Measurements from ENCODE around the gene BTBD1. TPM values are rescaled to one million over a fixed set of nuclear protein-coding genes. Genes with fewer than 3 reads are reported as not detected.
A peak's percentile ranks its signal among the peaks of the same experiment; 100 is the strongest.
"Not testable (repeated sequence)": the region's sequence is repeated elsewhere in the genome, so short reads cannot be mapped to it uniquely, and the experiment has no call there.

BTBD1 gene
- total RNA-seq, 1 donor from 2014 or later: 150 TPM

GRCh38 chr15:83057002-83057401 is 10.1 kb downstream of the BTBD1 start:
- no peak for DNase-seq

- DNase-seq: no peak
Measured at GRCh38 chr15:83053151-83053550, 13.9 kb downstream of the BTBD1 start.

DNA sequence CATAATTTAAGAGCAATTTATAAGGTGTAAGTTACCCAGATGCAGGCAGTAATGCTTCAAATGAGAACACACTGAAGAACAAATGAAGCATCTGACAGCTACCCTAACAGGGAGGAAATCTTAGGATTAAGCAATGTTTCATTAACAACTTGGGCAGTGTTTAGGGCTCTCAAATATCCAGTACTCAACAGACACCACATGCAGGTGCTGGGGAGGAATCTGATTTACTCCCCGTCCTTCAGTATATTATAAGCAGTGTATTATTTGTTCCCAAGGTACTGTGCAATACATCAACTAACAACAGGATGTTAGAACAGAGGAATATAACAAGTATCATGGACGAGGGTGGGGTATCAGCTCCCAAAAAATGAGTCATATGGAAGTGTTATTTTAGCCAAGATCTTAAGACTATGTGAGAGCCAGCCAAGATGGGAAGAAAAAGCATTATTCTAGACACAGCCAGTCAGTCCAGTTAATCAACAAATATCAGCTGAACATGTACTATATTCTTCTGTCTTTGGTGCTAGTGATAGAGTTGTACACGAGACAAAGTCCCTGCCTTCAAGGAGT is 20.4 kb downstream of the BTBD1 start:
- DNase-seq: no peak

DNA sequence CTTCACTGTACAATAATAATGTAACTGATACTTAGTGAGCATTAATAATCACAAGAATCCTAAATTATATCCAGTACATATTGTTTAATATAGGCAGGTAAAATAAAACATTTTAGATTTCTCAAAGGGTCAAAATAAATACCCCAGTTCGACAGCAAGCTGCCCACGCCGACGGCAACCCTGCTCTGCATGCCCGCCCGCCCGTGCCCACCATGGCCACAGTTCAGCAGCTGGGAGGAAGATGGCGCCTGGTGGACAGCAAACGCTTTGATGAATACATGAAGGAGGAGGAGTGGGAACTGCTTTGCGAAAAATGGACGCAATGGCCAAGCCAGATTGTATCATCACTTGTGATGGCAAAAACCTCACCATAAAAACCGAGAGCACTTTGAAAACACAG is 22.9 kb downstream of the BTBD1 start:
- DNase-seq: no peak

DNA sequence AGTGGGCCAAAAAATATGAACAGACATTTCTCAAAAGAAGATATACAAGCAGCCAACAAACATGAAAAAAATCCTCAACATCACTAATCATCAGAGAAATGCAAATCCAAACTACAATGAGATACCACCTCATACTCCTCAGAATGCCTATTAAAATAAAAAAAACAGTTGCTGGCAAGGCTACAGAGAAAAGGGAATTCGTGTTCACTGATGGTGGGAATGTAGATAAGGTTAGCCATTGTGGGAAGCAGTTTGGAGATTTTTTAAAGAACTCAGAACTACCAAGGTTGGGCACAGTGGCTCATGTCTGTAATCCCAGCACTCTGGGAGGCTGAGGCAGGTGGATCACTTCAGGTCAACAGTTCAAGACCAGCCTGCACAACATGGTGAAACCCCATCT is 27.8 kb downstream of the BTBD1 start:
- DNase-seq: no peak

DNA sequence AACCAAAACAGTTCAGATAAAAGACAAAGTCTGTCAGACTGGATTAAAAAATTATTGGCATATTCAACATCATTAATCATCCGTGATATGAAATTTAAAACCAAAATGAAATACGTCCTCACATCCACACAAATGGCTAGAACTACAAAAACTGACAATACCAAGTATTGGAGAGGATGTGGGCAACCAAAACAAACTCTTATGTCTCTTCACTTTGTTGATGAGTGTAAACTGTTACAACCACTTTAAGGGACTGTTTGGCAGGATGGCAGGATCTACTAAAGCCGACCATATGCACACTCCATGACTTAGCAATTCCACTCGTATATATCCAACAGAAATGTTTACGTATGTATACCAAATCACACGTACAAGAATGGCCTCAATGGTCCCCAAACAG is 30.8 kb downstream of the BTBD1 start:
- no peak for DNase-seq

DNA sequence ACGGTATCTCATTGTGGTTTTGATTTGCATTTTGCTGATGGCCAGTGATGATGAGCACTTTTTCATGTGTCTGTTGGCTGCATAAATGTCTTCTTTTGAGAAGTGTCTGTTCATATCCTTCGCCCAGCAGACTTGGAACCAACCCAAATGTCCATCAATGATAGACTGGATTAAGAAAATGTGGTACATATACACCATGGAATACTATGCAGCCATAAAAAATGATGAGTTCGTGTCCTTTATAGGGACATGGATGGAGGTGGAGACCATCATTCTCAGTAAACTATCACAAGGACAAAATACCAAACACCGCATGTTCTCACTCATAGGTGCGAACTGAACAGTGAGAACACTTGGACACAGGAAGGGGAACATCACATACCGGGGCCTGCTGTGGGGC is 35.8 kb downstream of the BTBD1 start:
- DNase-seq: not testable (repeated sequence)

GRCh38 chr15:83030021-83030420 is 37.0 kb downstream of the BTBD1 start:
- DNase-seq: no peak

GRCh38 chr15:83018436-83018835 is 48.6 kb downstream of the BTBD1 start:
- DNase-seq: no peak

DNA sequence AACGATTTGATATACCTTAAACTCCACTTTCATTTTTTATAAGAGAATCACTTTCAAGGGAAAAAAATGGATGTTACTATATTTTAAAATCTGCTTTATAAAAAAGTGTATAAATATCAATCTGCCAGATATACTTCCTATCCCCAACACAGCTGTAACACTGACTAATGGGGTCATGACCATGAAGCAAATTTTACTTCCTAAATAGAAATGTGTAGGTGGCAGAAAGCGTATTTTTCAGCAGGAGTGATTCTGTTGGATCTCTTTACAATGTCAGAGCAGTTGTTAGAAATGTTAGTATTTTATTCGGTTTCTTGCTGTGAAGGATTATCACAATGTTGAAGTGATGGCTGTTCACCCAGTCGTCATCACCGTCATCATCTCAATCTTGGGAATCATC is 50.1 kb downstream of the BTBD1 start:
- no peak for DNase-seq

GRCh38 chr15:83015361-83015760 is 51.7 kb downstream of the BTBD1 start:
- no peak for DNase-seq

DNA sequence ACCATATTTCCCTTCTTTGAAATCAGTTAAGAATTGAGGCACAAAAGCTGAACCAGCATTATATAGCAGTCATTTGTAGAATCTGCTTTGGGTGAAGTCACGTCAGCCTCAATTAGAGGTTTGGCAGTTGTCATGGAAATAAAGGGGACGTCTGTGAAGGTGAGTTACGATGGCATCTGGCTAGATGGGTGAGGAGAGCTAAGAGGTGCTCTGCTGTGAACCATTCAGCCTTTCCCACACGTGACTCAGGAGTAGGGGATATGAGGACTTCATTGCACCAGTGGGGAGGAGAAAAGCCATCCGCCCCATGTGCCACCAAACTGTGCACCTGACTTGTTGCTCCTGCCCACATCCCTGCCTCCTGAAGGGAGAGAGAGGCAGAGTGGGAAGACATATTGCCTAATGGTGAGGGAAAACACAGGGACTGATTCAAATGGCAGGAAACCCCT is 52.8 kb downstream of the BTBD1 start:
- DNase-seq: no peak

GRCh38 chr15:83012636-83013035 is 54.4 kb downstream of the BTBD1 start:
- DNase-seq: no peak

DNA sequence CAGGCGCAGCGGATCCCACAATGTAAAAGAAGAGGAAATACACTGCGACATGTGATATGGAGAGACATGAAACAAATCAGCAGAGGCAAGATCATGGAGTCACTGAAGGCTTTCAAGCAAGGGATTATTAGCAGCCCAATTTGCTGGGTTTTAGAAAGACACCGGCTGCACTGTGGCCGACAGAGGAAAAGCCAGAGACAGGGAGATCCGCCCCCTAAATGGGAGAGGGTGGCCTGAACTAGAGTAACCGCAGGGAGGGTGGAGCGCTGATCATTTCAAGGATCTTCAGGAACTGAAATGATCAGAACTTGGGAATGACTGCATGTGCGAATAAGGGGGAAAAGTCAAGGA is 55.0 kb downstream of the BTBD1 start:
- no peak for DNase-seq

DNA sequence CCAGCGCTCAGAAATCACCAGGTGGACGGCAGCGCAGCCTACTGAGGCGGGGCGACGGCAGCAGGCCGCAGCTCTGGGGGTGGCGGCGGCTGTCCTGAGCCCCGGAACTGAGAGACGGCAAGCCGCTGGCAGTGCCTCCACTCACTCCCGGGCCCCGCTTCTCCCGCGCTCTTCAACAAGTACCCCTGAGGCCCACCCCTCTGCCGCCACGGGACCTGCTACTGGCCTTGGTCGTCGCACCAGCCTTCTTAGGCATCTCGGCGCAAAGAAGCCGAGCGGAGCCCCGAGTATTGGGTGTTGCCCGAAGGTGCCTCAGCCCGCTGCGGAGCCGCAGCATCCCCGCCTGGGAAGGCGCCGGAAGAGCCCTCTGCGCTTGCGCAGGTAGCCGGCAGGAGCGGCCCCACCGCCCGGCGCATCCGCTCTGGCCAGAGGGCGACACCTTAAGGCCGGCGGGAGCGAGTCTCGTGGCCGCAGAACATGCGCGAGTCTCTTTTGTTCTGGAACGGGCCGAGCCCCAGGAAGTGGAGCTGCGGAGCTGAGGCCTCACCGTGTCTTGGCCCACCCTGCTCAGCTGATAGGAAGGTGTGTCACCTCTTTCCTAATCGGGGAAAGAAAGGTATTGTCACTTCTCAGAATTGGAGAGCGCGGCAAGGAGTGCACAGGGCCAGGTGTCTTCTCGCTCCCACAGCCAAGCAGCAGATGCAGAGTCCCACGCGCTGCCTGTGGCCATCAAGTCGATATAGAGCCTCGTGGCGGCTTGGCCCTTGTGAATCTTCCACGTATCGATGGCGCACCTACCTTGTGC is 55.6 kb downstream of the BTBD1 start, which contains the start of gene C15orf40:
Gene C15orf40, minus strand, starts transcription at position 369 of the 805 bp plus-strand sequence. Its CDS starts 32 bp downstream, at position 337.
- peak; percentile 78 for DNase-seq

- peak; percentile 66 for DNase-seq
Measured at GRCh38 chr15:83010709-83011270, 56.3 kb downstream of the BTBD1 start.

DNA sequence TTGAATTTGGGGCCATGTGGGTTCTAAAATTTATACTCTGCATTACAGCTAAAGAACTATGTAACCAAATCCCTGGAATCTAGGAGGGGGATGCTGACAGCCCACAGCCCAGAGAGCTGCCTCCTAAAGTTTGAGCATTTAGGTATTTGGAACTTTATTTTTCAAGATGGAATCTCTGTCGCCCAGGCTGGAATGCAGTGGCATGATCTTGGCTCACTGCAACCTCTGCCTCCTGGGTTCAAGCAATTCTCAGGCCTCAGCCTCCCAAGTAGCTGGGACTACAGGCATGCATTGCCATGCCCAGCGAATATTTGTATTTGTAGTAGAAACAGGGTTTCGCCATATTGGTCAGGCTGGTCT is 66.4 kb downstream of the BTBD1 start:
- DNase-seq: not testable (repeated sequence)

DNA sequence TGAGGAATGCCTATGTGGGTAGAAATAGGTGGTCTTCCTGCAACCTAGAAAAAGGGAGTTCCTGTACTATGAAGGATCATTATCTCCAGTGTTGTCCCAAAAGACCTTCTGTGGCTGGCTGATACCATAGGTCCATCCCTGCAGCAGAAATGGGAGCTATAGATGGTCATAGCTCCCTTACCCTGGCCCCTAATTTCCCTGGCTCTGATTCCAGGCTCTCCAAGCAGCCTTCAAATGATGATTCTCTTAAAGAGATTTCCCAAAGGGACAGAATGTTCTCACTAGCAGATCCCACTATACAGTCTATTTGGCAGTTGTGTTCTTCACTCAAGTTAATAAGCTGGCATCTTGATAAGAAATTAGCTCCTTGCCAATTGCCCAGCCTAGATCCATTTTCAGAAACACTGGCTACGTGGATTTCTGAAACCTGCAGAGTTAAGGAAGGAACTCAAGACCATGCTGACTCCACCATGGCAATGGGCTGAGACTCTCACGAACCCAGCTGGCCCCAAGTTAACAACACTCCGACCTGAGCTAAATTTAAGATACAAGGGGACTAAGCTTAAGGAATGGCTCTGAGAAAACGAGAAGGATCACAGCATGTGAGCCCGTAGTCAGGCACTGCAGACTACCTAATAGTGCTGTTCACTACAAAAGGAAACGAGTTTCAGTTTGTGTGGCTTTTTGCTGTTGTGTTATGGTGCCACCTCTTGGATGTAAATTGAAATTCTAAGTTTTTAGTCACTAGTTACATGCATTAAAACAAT is 67.0 kb downstream of the BTBD1 start:
- no peak for DNase-seq

DNA sequence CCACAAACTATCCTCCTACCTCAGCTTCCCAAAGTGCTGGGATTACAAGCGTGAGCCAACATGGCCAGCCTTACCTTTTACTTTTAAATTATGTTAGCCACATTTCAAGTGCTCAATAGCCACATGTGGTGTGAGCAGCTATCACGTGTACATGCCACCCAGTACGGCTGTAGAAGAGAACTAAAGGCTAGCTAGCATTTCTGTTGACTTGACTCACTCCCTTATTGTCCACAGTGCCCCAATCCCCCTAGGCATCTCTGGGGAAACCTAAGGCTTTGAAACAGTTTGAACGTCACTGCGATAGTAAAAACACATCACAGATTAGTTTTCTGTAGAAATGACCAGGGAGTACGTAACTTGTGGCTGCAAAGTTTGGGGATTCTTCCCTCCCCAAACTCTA is 67.6 kb downstream of the BTBD1 start:
- no peak for DNase-seq

- DNase-seq: no peak
Measured at GRCh38 chr15:82995938-82996337, 71.1 kb downstream of the BTBD1 start.

GRCh38 chr15:82995076-82995475 is 72.0 kb downstream of the BTBD1 start:
- DNase-seq: no peak

DNA sequence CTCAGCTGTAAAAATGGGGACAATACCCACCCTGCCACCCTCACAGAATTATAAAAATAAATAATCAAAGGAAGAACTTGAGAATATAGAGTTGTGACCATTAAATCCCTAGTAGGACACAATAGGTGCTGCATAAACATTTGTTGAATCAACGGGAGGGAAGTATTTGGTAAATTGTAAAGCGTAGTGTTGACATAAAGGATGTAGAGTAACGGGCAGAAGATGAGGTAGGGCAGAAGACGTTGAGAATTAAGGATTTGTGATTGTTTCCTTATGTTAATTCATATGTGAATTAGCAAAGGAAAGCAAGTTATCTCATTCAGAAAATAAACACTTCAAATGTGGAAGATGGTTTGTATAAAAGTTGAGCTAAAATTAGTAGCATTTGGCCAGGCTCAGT is 73.9 kb downstream of the BTBD1 start:
- no peak for DNase-seq

- DNase-seq: no peak
Measured at GRCh38 chr15:82992436-82992998, 74.5 kb downstream of the BTBD1 start.

Data from occipital lobe (tissue), 2 donors.